HG03097 (cell line): ENCODE results near the gene IL5RA.

Source experiments
- ATAC-seq: cut with Tn5 transposase; IDR thresholded peaks from one replicate; pipeline ENCODE4 v1.9.1; 2021; ENCODE audit not compliant: unreplicated experiment, low FRiP score

IL5RA gene

DNA sequence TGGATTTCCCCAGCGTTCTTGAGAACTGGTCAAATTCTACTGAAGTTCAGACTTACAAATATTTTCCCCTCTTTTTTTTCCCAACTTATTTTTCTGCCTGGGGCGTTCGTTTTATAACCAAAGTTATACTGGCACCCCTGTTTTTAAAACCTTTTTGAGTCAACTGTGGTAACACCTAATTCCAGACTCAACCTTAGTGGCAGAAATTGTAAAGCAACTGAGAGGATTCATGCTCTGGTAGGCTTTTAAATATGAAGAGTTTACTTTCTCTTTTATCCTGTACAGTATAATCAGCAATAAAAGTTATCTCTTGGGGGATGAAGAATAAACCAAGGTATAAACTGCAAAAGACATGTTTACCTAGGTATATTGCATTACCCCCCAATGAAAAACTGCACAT lies 2.3 kb downstream of the IL5RA start:
- ATAC-seq, result no peak

DNA sequence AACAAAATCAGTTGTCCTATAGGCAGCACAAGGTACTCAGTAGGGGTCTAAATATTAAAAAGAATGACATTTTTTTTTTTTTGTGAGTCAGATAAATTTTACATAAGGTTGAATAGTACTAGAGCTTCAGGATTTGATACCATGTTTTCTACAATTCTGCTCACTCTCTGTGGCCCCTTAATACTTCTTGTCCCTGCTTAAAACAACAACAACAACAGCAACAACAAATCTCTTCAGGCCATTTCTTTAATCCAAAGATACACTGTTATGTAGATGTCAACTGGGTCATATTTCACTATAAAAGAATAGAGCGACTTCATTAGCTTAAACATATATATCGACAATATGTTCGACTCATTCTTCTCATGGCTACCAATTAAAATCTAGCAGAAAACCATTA lies 3.0 kb downstream of the IL5RA start:
- no peak for ATAC-seq

DNA sequence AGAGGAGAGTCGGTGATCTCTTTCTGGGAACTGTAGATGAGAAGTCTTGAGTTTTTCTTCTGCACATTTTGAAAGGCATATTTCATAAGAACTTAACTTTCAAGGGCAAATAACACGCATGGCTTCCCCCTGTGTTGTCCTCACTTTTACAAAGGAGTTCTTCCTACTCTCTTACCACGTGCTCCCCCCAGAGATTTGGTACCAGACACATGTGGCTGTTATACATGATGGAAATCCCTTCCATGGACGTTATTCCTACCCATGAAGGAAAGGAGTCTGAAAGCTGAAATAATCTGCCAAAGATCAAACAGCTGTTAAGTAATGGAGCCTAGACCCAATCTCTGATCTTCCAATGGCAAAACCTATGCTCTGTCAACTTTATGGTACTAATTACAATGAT lies 4.4 kb downstream of the IL5RA start:
- ATAC-seq, result no peak

DNA sequence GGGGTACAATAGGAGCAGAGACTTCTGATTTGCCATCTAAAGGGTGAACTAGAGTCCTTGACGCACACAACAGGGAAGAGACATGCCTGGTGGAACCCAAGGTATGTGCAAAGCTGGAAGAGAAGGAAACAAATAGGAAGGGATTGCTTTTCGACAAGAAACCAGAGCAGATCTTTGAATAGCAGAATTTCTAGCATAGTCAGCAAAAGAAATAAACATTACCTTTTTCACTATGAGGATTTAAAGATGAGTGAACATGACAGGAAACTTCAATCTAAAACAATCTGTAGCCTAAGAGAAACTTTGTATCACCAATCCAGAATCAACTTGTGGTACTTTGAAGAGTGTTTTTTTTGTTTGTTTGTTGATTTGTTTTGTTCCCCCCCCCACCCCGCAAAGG lies 4.9 kb downstream of the IL5RA start:
- ATAC-seq, result no peak

DNA sequence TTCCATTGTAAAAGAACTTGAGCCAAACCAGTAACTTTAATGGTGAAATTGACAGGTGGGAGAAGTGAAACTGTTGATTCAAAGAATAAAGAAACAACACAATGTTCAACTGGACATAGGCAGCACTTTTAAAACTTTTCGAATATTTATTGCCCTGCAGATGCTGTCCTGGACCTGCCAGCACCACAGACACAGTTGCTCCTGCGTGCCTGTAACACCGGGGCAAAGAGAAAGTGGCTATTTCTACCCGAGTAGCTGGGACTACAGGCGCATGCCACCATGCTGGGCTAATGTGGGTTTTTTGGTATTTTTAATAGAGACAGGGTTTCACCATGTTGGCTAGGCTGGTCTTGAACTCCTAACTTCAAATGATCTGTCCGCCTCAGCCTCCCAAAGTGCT lies 7.4 kb downstream of the IL5RA start:
- no peak for ATAC-seq

DNA sequence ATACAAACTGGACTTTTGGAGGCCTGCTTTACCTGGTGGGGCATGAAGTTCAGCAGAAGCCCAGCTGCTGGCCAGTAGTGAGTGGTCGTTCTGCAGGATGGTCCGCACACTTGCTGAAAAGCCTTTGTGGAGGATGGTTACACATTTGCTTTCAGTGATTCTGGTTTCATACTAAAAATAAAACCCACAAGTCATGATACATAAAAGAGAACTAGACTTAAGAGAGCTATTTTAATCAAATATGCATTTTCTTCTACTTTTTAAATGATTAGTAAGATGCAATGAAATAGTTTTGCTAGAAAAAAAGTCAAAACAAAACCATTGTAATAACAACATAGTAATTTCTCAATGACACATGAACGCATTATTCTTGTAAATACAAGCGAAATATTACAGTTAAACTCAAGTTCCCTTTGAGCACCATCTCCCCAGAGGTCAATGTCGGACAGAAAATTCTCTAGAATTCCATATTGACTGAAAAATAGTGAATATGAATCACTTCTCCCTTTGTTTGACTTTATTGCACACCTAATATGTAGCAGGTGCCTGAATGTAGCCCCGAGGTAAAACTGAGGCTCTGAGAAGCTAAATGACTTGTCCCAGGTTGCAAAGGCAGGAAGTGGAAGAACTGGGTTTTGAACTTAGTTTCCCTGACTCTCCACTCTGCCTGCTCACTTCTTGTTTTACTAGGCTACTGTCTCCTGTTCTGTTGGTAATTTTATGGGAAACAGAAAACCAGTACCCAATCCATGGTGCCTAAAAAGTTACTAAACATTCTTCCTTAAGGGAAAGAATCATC lies 8.3 kb downstream of the IL5RA start:
- ATAC-seq, result no peak

DNA sequence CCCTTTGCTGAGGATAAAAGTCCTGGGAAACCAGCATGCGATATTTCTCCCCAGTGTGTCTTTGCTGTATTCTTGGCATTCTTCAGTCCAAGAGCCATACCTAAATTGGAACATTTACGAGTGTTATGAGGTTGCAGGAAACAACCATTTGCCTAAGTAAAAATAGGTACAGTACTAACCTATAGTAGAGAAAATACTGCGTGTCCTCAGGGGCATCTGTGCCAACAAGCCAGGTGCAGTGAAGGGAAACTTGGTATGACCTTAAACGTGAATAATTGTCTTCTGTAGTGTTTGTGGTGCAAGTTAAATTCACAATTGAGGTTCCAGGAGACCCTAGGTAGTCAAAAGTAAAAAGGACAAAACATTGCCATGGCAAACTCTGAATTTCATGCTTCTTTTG lies 12.2 kb downstream of the IL5RA start:
- no peak for ATAC-seq

DNA sequence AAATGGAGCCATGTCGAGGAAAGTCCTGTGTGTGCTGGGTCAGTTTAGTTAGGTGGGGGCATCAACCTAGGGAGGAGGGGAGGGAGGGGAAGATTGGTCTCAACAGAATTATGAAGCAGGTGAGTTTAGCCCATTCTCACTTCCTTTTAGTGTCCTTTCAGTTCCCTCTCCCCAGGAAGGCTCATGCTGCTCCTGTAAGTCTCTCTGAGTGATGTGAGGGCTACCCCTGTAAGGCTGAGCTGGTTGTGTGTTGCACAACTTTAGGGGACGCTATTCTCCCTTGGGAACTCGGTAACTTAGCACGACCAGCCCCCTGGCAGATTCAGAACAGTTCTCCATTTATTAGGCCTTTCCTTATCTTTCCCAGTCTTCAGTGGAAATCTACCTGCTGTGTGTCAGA lies 21.2 kb downstream of the IL5RA start:
- peak; percentile 97 for ATAC-seq

DNA sequence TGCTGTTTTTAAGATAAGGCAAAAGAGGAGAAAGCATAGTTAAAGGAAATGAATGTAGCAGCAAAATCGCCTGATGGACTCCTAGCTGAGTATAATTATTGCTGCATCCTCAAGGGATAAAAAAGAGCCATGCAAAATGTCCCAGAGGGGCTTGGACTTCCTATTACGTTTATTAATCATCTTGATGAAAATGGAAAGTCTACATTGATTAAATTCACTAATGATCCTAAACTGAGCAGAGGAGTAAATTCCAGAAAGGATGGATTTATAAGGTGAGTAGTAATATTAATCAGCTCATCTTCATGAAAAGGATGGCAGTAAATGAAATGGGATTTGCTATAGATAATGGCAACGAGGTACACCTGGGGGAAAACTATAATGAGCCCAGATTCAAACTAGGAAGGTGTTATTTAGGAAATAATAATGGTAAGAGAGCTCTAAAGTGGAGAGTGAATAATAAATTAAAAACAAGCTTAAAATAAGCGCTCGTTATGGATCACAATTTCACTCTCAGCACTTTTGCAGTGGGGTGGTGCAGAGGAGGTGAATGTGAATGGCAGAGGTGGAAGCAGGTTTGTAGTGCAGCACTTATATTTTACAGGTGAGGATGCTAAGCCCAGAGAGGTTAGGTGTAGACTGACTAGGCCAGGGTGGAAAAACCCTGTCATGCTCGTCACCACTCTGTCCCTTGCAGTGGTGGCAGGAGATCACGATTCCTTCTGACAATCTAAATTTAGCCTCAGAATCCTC lies 22.3 kb downstream of the IL5RA start:
- no peak for ATAC-seq

DNA sequence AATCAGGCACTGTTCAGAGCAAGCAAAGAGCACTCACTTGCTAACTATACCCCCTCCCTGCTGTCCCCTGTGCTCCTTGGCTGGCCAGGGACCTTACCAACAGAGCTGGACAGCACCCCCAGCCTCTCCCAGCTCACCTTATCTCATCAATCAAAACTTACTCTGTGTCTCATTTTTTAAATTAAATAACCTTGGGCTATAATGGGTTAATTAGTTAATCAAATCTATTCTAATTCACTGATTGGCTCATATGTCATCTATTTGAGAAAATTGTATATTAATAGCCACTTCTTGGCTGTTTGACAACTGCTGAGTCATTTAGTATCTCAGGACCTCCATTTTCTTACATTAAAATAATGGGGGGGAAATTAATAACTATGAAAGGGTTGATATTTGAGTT lies 22.9 kb downstream of the IL5RA start:
- ATAC-seq, result no peak

DNA sequence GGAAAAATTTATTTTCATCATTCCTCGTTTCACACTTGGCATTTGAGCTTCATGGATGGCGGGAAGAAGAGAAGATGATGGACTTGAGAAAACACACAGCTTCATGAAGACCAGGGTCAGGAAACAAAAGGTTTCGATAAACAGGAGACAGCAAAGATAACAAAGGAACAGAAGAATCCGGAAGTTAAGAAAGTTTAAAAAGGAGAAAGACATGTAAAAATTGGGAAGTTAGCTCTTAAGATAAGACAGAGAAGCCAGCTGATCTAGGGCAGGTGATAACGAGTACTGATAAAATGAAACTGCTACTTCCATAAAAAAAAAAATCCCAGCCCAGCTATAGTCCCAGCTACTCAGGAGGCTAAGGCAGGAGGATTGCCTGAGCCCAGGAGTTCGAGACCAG lies 23.9 kb downstream of the IL5RA start:
- ATAC-seq, result no peak

DNA sequence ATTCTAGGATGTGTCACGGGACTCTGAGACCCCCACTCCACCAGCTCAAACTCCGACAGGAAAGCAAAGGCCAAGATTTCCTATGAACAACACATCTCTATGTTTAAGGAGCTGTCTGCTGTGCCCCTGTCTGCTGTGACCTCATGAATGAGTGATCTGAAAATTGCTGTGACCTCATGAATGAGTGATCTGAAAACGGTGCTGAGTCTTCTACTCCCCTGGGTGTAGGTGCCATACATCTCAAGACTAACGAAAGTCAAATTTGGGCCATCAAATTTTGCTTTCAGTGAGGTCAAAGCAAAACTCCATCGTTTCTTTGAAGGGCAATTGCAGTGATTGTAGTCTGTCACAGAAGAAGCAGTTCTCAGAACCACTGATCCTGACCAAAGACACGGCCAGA lies 24.4 kb downstream of the IL5RA start:
- ATAC-seq, result no peak

DNA sequence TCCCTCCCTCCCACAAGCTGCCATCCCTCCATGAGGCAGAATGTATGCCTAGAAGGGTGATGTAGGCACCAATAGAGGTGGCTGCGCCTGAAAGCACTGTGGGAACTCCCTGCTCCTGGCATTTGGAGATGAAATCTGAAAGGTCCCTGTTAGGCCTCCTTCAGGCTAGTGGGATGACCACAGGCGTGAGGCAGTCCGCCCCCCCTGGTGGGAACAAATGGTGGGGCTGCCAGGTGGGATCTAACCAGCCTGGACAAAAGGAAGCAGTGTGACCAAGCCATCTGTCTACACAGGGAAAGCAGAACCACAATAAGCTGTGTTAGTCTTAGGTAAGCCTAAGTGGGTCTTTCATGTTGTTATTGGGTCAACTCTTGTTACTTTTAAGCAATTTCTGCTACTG lies 25.3 kb downstream of the IL5RA start:
- no peak for ATAC-seq

DNA sequence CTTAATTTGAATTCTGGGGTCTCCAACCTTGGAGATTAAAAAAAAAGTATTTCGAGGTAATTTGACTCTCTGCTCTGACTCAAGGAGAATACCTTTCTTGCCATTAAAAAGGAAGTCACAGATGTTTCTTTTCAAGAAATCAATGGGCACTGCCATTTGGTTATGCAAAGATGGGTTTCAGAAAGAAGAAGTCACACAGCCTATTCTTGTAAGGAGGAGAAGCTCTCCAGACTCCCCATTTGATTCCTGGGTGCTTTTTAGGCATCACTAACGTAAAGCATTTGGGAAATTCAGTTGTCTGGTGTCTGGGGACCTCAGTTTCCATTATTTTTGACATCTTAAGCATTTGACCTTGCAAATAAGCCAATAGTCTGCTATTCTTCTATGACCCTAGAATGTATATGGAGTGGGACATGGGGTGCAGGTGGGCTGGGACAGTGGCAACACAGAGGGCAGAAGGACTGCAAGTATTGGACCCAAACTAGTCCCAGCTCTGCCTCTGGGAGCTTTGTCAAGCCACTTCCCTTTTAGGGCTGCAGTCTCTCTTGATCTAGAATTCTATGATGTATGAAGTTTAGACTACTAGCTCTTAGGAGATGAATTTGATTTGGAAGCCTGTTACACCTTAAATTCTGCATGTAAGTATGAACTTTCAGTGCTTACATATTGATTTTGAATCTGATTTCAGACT lies 27.8 kb downstream of the IL5RA start:
- peak; percentile 70 for ATAC-seq

DNA sequence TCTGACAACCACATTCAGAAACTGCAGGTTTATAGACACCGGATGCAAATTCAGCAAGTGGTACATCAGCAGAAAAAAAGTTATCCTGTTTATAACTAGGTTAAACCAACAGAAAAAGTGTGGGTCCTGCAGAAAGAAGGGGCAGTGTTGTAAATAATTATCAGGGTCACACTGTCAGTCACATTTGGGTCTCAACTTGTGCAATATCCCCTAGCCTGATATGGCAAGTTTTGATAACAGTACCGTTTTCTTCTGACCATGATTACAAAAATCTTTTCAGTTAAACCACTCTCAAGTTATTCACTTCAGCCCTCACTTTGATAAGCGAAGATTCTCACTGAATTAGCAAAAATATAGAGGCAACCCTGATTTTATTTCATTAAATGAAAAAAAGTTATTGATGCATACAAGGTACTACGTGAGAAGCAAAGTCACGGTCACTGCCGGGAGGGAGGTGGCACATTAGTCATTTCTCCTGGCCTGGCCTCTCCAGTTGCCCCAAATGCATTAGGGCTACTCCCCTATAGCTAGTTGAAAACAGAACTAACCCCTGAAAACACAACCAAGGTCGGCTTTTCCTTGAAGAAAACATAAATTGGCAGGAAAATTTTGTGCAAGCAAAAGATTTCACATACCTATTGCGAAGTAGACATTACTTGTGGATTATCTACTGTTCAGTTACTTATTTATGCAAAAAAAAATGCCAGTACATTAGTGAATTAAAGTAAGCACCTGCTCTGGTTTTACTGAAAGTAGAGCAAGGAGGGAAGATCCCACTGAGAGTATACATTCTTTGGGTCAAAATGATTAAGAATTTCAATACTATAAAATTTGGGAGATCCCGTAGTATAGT lies 28.6 kb downstream of the IL5RA start:
- ATAC-seq, result peak; percentile 61

DNA sequence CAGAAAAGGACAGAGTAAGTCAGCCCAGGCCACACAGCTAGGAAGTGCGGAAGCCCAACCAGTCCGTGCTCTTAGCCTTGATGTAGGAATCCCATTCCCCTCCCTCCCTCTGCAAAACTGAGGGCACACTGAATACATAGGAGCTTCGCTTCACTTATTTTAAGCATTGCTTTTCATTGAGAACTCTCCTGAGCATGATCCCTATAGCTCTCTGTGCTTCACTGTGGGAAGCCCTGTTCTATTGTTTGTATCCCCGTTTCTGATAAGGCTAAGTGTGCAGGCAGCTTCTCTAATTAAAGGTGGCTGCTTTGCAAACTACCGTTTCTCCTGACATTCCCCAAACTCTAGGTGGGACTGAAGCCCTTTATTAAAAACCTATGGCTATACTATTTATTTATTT lies 29.9 kb downstream of the IL5RA start:
- ATAC-seq, result no peak

DNA sequence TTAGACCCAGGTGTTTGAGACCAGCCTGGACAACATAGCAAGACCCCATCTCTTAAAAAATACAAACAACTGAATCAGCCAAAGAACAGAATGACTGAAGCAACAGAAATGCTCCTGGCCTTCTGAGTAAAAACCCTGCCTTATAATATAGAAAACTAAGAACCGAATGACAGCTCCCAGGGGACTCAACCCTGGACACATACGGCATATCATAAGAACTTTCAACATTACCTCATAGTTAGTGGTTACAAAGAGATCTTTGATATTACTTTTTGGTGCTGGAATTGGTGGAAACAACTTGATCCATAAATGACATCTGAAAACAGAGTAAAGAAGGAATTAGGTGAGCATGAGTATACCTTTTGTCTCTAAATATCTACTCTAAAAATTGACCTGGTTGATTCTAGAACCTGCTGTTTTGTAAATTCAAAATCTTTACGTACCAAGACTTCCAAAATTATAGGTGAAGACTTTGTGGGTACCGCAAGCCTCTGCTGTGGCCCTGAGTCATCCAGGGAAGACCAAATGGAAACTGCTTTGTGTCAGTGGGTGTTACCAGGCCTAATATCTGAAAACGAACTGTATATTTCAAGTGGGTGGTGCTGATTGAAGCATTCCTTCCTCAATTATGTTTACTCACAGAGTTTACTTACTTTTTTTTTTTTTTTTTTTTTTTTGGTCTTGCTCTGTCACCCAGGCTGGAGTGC lies 35.5 kb downstream of the IL5RA start:
- peak; percentile 52 for ATAC-seq

DNA sequence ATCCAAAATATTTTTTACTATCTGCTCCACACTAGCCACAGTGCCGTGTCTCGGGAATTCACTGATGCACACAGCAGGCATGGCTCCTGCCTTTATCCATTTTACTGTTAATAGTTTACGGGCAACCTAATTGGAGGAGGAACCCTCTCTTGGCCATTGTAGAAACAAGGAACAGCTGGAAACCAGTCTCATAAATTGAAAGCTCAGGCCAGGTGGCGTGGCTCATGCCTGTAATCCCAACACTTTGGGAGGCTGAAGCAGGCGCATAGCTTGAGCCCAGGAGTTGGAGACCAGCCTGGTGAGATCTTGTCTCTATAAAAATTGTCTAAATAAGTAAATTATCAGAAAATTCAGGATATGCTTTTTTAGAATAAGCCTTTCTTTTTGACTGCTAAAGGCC lies 39.0 kb downstream of the IL5RA start:
- no peak for ATAC-seq

DNA sequence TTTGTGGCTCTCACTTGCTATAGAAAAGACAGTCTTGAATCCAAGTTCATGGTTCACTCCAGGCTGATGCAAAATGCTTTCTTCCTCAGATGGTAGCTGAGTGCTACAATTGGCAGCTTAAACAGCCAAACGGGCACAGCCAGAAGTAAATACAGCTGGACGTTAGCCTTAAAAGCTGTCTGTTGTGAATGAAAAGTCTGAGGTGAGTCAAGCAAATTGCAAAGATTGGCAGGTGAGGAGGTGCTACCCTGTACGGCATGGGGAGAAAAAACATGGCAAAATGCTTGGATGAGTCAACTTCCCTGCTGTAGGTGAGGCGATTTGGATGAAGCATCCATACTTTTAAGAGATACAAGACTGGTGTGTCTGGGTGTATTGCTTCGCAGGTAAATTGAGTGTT lies 40.5 kb downstream of the IL5RA start:
- ATAC-seq, result no peak

DNA sequence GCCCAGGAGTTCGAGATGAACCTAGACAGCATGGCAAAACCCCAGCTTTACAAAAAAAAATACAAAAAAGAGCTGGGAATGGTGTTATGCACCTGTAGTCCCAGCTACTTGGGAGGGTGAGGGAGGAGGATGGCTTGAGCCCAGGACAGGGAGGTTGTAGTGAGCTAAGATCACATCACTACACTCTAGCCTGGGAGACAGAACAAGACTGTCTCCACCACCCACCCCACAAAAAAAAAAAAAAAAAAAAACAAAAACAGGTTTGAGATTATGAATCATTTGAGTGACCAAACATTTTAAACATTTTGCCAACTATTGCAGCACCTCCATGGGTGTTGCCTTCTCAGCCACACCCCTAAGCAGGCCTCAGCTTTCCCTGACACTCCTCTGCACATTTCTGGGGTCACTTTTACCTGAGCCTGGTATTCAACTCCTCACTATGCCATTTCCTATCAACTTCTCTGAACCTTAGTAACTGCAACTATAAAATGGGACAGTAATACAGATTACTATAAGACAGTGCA lies 41.8 kb downstream of the IL5RA start:
- no peak for ATAC-seq
